GM21529 (cell line): ENCODE data around the gene PLEKHF1.

Source experiments
- ATAC-seq: cut with Tn5 transposase; IDR thresholded peaks from one replicate; pipeline ENCODE4 v1.9.1; 2021; ENCODE audit not compliant: unreplicated experiment

PLEKHF1 gene

DNA sequence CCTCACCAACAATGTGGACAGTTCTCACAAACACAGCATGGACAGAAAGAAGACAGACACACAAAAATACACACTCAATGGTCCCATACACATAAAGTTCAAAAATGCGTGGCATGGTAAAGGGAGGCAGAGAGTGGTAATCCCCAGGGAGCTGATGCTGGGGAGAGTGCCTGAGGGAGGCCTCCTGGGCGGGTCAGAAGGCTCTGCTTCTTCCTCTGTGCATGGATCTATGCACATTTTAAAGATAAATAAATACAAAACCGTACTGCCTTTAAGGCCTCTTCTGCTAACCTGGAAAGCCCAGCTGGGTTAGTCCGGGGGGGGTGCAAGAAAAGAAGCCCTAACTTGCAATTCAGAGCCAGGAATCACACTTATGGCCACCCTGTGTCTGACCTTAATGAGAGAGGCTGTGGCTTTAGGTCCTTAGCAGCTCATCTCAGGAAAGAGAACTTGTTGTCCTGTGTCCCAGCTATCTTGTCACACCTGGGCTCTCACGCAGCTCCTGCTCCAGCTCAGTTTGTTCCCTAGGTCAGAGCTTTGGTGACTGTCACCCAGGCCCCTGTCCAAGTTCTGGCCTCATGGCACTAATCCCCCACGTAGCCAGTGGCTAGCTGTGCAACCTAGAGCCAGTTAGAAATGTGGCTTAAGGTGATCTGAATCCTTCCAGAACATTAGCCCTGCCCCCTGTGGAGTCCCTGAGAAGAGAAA lies 30.7 kb upstream of the PLEKHF1 start:
- ATAC-seq = no peak

DNA sequence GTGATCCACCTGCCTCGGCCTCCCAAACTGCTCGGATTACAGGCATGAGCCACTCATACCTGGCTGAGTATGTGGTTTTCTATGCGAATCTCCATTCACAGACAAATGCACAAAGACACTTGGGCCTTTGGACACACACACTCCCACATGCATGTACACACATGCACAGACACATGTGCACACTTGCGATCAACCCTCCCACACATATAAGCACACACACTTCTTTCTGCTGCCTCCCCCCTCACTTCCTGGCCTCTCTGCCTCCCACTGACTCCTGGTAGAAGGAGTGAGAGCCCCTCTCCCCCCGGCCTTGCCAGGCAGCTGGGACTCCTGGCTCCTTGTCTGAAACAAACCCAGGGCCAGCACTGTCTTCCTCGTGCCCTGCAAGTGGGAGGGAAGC lies 29.3 kb upstream of the PLEKHF1 start:
- ATAC-seq = no peak

DNA sequence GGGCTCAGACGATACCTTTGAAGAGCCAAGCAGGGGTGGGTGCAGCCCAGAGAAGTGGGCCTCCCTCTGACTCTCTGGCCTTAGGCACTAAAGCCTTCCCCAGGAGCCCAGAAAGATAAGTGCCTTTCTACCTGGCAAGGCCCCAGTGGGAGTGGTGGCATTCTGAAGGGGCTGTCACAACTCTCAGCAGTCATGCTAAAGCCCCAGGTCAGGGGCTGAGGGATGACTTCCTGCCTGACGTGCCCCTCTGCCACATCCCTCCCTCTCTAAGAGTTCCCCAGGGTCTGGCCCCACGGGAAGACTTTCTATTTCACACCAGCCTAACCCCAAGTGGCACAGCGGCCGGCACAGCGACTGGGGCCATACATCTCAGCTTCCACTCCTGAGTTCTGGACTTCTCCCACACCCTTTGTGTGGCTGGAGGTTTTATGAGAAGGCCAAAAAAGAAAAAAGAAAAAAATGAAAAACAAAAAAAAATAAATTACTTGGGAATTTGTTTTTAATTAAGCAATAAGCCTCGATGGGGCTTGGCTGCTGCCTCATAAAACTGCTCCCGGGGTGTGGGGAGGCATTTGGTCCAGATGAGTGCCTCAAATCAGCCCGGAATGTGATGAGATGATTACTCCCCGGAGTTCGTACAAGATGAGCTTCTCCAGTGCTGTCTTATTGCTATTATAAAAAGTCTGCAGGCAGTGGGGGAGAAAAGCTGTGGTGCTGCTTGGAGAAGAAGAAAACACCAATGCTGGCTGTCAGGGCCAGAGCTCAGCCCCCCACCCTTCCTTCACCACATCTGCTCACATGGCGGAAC lies 28.5 kb upstream of the PLEKHF1 start:
- ATAC-seq = no peak

DNA sequence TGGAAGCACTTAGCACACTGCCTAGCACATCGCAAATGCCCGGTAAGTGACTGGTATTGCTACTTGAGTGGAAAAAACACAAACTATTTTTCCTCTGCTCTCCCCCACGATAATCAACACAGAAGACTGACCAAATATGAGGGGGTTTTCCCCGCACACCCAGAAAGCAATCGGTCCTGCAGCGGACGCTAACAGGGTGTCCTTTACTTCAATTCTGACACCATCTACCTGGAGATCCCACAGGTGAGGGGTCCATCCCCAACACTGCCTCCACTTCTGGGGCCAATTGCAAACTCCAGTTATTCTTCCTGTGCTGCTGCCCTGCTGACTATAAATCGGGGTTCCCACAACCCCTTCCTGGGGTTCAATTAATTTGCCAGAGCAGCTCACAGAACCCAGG lies 26.2 kb upstream of the PLEKHF1 start:
- ATAC-seq = no peak

DNA sequence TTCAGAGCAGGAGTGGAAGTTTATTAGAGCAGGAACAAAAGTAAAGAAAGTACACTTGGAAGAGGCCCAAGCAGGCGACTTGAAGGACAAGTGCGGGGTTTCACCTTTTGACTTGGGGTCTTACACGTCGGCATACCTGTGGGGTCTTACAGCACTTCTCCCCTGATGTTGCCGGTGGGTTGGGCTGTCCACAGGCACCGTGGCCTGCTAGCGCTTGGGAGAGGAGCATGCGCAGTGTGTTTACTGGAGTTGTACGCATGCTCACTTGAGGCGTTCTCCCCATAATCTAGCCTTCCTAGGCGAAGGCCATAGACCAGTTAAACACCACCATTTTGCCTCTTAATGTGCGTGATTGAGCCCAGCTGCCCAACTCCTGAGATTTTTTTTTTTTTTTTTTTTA lies 25.0 kb upstream of the PLEKHF1 start:
- no peak for ATAC-seq

DNA sequence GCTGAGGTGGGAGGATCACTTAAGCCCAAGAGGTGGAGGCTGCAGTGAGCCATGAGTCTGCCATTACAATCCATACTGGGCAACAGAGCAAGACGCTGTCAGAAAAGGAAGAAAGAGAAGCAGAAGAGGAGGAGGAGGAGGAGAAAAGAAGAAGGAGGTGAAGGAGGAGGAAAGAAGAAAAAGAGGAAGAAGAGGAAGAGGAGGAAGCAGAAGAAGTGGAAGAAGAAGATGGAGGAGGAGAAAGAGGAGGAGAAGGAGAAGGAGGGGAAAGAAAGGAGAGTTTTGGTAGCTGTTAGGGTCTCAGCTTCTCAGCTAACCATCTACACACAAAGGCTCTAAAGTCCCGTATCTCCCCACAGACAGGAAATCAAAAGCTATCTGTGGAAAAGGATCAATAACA lies 23.7 kb upstream of the PLEKHF1 start:
- no peak for ATAC-seq

DNA sequence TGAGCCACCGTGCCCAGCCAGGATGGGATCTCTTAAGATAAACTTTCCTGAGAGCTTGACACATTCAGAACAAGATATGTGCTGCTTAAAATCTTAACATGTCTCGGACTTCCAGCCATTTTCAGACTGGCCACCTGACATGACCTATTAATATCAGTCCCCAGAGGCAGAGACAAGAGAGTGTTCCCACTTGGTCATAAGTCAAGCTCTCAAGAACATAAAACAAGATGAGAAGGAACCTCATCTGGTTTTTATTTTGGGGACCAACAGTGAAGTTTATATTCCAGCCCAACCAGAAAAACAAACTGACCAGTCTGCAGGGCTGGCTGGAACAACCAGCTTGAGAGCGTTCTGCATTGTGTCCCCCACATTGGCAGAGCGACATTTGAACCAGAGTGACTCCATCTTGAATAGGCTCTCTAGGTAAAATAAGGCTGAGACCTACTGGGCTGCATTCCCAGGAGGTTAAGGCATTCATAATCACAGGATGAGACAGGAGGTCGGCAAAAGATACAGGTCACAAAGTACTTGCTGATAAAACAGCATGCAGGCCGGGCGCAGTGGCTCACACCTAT lies 21.8 kb upstream of the PLEKHF1 start:
- no peak for ATAC-seq

DNA sequence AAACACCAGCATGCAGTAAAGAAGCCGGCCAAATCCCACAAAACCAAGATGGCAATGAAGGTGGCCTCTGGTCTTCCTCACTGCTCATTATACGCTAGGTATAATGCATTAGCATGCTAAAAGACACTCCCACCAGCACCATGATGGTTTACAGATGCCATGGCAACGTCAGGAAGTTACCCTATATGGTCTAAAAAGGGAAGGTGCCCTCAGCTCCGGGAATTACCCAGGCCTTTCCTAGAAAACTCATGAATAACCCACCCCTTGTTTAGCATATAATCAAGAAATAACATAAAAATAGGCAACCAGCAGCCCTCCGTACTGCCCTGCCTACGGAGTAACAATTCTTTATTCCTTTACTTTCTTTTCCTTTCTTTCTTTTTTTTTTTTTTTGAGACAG lies 21.1 kb upstream of the PLEKHF1 start:
- no peak for ATAC-seq

DNA sequence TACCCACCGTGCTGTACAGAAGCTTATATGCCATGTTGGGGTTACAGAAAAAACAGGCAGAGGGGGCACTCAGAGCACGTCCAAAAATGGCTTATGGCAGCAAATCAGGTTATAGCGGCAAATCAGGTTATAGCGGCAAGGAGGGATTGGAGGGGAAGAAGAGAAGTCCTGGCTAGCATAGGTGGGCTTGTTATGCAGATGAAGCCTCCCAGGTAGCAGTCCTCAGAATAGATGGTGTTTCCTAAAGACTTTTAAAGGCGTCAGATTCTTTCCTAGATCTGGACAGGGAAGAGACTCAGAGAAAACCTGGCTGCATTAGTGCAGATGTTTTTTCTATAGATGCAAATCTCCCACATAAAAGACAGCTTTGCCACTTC lies 19.8 kb upstream of the PLEKHF1 start:
- ATAC-seq = no peak

DNA sequence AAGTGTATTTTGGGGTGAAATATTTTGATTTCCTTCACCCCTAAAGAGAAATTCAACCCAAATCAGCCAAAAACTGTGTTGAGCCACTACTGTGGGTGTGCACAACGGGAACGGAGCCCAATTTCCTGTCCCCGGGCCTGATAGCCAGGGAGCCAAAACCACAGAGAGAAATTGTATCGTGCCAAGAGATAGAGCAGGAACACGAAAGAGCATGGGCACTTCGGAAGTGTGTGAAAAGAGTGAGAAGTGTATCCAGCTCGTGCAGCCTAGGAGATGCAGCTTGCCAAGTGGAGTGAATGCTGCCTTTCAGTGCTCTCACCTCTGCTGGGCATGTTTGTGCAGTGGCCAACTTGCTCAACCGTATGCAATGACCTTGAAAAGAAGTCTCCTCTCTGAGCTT lies 19.4 kb upstream of the PLEKHF1 start:
- no peak for ATAC-seq

DNA sequence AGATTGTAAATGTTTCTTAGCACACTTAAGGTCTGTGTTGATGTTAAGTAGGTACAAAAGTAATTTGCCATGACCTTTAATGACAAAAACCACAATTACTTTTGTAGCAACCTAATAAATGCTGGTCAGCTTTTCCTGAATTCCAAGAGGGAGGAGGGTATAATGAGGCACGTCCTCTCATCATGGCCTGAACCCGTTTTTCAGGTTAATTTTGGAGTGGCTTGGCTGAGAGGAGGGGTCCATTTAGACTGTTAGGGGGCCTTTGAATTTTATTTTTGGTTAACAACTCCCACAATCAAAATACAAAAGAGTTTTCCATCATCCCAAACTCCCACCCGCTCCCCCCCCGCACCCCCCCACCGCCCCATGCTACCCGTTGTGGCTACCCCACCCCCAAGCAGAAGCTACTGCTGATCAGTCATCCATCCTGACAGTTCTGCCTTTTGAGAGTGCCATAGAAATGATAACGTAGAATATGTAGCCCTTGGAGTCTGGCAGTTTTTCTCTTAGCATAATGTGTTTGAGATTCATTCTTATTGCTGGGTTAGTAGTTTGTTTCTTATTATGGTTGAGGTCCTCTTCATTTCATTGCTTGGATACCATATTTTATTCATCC lies 14.4 kb upstream of the PLEKHF1 start:
- ATAC-seq = no peak

DNA sequence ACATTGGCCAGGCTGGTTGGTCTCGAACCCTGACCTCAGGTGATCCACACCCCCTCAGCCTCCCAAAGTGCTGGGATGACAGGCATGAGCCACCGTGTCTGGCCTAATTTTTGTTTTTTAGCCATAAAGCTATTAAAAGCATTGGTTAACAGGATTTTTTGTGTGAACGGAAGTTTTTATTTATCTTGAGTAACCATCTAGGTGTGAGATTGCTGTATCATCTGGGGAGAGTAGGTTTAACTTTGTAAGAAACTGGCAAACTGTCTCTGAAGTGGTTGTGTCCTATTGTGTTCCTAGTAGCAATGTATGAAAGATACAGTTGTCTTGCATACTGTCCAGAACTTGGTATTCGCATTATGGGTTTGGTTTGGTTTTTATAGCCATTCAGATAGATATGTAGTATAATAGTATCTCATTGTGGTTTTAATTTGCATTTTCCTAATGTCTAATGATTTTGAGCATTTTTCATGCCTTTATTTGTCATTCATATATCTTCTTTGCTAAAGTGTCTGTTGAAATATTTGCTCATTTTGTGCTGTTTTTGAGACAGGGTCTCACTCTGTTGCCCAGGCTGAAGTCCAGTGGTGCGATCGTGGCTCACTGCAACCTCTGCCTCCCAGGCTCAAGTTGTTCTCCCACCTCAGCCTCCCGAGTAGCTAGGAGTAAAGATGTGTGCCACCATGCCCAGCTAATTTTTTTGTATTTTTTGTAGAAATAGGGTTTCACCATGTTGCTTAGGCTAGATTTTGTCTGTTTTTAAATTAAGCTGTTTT lies 13.5 kb upstream of the PLEKHF1 start:
- ATAC-seq = no peak

DNA sequence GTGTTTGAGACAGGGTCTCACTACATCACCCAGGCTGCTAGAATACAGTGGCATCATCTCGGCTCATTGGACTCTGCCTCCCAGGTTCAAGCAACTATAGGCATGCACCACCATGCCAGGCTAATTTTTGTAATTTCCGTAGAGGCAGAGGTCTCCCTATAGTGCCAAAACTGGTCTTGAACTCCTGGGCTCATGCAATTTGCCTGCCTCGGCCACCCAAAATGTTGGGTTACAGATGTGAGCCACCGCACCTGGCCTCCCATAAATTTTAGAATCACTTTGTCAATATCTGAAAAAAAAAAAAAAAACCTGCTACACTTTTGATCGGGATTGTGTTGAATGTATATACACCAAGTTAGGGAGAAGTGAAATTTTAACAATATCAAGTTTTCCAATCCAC lies 11.9 kb upstream of the PLEKHF1 start:
- ATAC-seq = no peak

DNA sequence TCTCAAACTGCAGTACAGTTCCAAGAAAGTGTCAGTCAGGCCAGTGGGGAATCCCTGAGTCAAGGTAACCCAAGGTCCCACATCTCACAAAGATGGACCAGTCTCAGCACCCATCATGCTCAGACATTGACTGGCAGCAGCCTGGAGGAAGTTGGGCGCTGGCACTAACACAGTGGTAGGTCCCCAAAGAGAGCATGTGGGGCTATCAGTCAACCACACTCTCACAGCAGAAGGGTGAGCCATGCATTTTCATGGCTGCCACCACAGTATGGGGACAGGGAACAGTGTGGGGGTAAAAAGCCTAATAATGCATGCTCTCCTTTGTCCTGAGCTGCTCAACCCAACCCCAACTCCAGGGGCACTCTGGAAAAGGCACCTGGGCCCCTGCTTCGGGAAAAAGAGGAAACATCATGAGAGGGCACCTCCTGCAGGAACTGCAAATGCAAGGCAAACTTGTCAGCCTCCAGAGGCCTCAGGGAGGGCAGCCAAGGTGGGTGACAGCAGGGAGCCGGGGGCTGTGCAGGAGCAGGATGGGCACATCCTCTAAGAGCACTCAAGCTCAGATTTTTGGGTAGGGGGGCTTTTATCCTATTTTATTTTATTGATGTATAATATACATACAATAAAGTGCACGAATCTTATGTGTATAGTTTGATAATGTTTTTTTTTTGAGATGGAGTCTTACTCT lies 9.5 kb upstream of the PLEKHF1 start:
- ATAC-seq = no peak

DNA sequence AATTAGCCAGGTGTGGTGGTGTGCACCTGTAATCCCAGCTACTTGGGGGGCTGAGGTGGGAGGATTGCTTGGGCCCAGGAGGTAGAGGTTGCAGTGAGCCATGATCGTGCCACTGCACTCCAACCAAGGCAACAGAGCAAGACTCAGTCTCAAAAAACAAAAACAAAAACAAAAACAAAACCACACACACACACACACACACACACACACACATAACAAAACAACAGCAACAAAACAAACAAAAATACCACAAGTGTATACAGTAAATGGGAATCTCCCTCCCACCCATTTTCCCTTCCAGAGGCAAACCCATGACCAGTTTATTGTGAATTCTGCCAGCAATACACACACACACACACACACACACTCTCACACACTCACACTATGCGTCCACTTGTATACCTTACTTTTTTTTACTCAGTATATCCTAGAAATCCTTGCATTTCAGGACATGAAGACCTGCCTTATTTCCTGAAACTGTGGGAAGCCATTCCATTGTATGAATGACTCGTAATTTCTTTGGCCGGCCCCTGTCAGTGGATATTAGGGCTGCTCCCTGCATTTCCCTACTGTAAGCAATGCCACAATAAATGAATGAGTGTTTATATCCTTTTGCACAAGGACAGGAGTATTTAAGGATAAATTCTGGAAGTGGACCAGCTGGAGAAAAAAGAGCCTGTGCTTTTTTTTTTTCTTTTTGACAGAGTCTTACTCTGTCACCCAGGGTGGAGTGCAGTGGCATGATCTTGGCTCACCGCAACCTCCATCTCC lies 6.9 kb upstream of the PLEKHF1 start:
- ATAC-seq = no peak

DNA sequence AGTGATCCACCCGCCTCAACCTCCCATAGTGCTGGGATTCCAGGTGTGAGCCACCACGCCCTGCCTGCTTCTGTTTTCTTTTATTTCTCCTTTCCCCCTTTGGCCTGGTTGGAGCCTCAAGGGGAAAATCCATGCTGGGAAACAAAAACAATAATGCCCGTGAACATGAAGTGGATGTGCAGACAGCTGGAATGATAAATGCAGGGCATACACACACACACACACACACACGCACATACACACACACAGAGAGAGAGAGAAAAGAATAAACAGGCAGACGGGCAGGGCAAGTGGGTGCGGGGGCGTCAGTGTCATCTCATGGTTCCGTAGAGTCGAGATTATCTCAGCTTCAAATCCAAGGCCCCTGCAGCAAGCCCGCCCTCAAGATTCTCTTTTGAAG lies 4.4 kb upstream of the PLEKHF1 start:
- ATAC-seq = no peak

DNA sequence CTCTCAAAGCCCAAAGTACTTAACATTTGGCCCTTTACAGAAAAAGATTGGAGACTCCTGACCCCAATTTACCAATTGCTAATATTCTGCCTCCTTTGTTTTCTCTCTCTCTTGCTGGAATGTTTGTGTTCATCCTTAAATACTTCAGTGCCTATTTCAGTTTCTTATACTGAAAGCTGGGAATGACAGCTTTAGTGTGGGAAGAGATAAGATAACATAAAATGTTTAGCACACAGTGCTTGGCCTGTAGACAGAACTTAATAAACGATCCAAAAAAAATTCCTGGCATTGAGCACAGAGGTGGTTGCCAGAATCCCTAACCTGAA lies 3.0 kb upstream of the PLEKHF1 start:
- no peak for ATAC-seq

DNA sequence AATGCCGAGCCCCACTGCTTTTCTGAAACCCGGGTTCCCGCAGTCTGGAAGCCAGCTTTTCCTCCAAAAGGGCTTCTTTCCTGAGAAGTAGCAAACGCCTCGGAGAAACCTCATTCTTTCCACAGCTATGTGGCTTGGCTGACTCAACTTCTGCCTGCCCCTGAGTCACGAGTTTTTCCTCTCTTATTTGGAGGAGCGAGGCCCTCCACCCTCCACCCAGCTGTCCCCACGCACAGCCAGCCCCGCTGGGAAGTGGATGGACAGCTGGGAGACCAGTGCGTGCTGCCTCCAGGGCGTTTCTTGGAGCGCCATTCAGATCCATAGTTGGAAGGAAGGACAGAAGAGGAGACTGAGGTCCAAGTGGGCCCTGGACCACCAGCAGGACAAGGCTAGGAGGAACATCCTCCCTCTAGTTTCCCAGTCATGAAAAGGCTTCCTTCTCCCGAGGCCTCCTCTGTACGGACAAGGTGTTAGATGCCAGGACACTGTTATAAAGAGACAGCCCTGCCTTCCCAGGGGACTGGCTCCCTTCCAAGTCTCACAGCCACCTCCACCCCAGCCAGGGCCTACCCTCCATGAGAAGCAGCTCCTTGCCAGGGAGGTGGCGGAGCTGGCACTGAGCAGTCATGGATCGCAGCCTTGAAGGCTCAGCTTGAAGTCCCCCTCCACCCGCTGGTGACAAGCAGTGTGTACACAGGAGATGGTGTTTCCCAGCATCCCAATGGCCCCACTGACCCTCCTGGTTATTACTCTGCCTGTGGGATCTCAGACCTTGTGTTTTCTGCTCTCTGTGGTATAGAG lies 2.5 kb upstream of the PLEKHF1 start:
- ATAC-seq = no peak
